Limb (tissue), 2 donors: Measurements from ENCODE around the gene ESR2.
A peak's percentile ranks its signal among the peaks of the same experiment; 100 is the strongest.
"Not testable (repeated sequence)": the region's sequence is repeated elsewhere in the genome, so short reads cannot be mapped to it uniquely, and the experiment has no call there.

Experiments used
- DNase-seq, 2 donors: peaks; one replicate each; pipeline ENCODE4 v3.0.0-alpha.2; 2016; ENCODE audit errors: extremely low spot score in 2 of 2

Gene ESR2

GRCh38 chr14:64293976-64294671 lies at the start of gene ESR2:
Gene ESR2, minus strand, starts transcription at chr14:64294371. Its CDS starts 11,386 bp downstream, at chr14:64282985.
- DNase-seq: peak in 1 of 2 donors; percentile 60

- DNase-seq: no peak
Measured at GRCh38 chr14:64340560-64341196, 46.5 kb upstream of the ESR2 start.

GRCh38 chr14:64338616-64339316 lies 44.6 kb upstream of the ESR2 start:
- peak; percentile 95 to 97 for DNase-seq

GRCh38 chr14:64337888-64338615 lies 43.9 kb upstream of the ESR2 start:
- DNase-seq: peak in 1 of 2 donors; percentile 77

- no peak for DNase-seq
Measured at GRCh38 chr14:64329149-64329548, 35.0 kb upstream of the ESR2 start.

- no peak for DNase-seq
Measured at GRCh38 chr14:64326502-64326901, 32.3 kb upstream of the ESR2 start.

- peak in 1 of 2 donors; percentile 19 for DNase-seq
Measured at GRCh38 chr14:64324895-64325294, 30.7 kb upstream of the ESR2 start.

- peak in 1 of 2 donors; percentile 7 for DNase-seq
Measured at GRCh38 chr14:64324461-64324860, 30.3 kb upstream of the ESR2 start.

- not testable (repeated sequence) for DNase-seq
Measured at GRCh38 chr14:64320362-64320761, 26.2 kb upstream of the ESR2 start.

- DNase-seq: not testable (repeated sequence)
Measured at GRCh38 chr14:64318695-64319094, 24.5 kb upstream of the ESR2 start.

- peak in 1 of 2 donors; percentile 81 for DNase-seq
Measured at GRCh38 chr14:64303471-64303917, 9.3 kb upstream of the ESR2 start.

- DNase-seq: no peak
Measured at GRCh38 chr14:64298773-64299172, 4.6 kb upstream of the ESR2 start.

GRCh38 chr14:64296561-64296960 lies 2.4 kb upstream of the ESR2 start:
- DNase-seq: no peak

GRCh38 chr14:64294672-64295413 lies 672 bp upstream of the ESR2 start:
- DNase-seq: peak in 1 of 2 donors; percentile 76

- no peak for DNase-seq
Measured at GRCh38 chr14:64292197-64292596, 2.0 kb downstream of the ESR2 start.

GRCh38 chr14:64289571-64289970 lies 4.6 kb downstream of the ESR2 start:
- DNase-seq: no peak

- DNase-seq: no peak
Measured at GRCh38 chr14:64281805-64282204, 12.4 kb downstream of the ESR2 start.

- DNase-seq: no peak
Measured at GRCh38 chr14:64279704-64280668, 14.2 kb downstream of the ESR2 start.

GRCh38 chr14:64278458-64278857 lies 15.7 kb downstream of the ESR2 start:
- no peak for DNase-seq

GRCh38 chr14:64272019-64272418 lies 22.2 kb downstream of the ESR2 start:
- no peak for DNase-seq
